Stimulated activated CD8-positive, alpha-beta memory T cell treated with anti-CD3 and anti-CD28 coated beads, Interleukin-2, amount 100 ng/mL, for 1 hour (primary cell): ENCODE data around the gene FAM53A.
"Not testable (repeated sequence)": the region's sequence is repeated elsewhere in the genome, so short reads cannot be mapped to it uniquely, and the experiment has no call there.

Source experiments
- DNase-seq, 2 donors: peaks; one replicate each; pipeline ENCODE4 v3.0.0-alpha.2; 2020; ENCODE audit warnings: low read depth in 2 of 2

Gene FAM53A

GRCh38 chr4:1716065-1716945 lies 32.2 kb upstream of the FAM53A start:
- no peak for DNase-seq

- no peak for DNase-seq
These were observed 31.1 kb upstream of the FAM53A start for GRCh38 chr4:1715002-1715758.

GRCh38 chr4:1714303-1715001 lies 30.3 kb upstream of the FAM53A start:
- no peak for DNase-seq

GRCh38 chr4:1713003-1713851 lies 29.1 kb upstream of the FAM53A start:
- DNase-seq = no peak

- peak; percentile 96 to 98 for DNase-seq
These were observed 28.3 kb upstream of the FAM53A start, which contains the start of gene SLBP for GRCh38 chr4:1712216-1713002. Gene SLBP (minus strand): TSS chr4:1712319. CDS start chr4:1712188, 131 bp downstream.

- peak in 1 of 2 donors; percentile 33 for DNase-seq
These were observed 27.6 kb upstream of the FAM53A start for GRCh38 chr4:1711571-1712215.

GRCh38 chr4:1711055-1711570 lies 27.0 kb upstream of the FAM53A start:
- no peak for DNase-seq

- no peak for DNase-seq
These were observed 24.5 kb upstream of the FAM53A start for GRCh38 chr4:1708581-1708980.

GRCh38 chr4:1706358-1706757 lies 22.2 kb upstream of the FAM53A start:
- DNase-seq = no peak

GRCh38 chr4:1705732-1706131 lies 21.6 kb upstream of the FAM53A start:
- no peak for DNase-seq

- no peak for DNase-seq
These were observed 19.8 kb upstream of the FAM53A start for GRCh38 chr4:1703867-1704266.

- not testable (repeated sequence) for DNase-seq
These were observed 17.6 kb upstream of the FAM53A start for GRCh38 chr4:1701671-1702070.

GRCh38 chr4:1695913-1696312 lies 11.8 kb upstream of the FAM53A start:
- no peak for DNase-seq

GRCh38 chr4:1693131-1693896 lies 9.2 kb upstream of the FAM53A start:
- peak; percentile 52 to 66 for DNase-seq

- DNase-seq = no peak
These were observed 7.7 kb upstream of the FAM53A start for GRCh38 chr4:1691737-1692373.

GRCh38 chr4:1690698-1691097 lies 6.6 kb upstream of the FAM53A start:
- DNase-seq = no peak

GRCh38 chr4:1686440-1687036 lies 2.4 kb upstream of the FAM53A start:
- no peak for DNase-seq
